Breast epithelium (tissue), 4 donors: ENCODE measurements around the gene STK17A. TPM values are rescaled to one million over a fixed set of nuclear protein-coding genes. Genes with fewer than 3 reads are reported as not detected.
"Not testable (repeated sequence)": the region's sequence is repeated elsewhere in the genome, so short reads cannot be mapped to it uniquely, and the experiment has no call there.

Source experiments
- DNase-seq, 2 donors: peaks; one replicate each; pipeline ENCODE4 v3.0.0-alpha.2; 2019; ENCODE audit warnings: low spot score in 2 of 2
- H3K27ac ChIP-seq, 2 donors: fragments of 200-600 bp; sonication (generic) in 1 of 2; one replicate each; pipeline ENCODE4 v1.5.1; 2016 to 2019; ENCODE audit warnings: mild to moderate bottlenecking in 1 of 2
- H3K27me3 ChIP-seq, 2 donors: fragments of 200-600 bp; sonication (generic) in 1 of 2; one replicate each; pipeline versions ENCODE4 v1.5.1 to v1.6.0; 2017 to 2019; ENCODE audit warnings: control low read depth in 1 of 2, mild to moderate bottlenecking in 1 of 2
- H3K36me3 ChIP-seq: fragments of 200-600 bp; one replicate; pipeline ENCODE4 v1.5.1; 2019
- H3K4me1 ChIP-seq, 2 donors: fragments of 200-600 bp; sonication (generic); one replicate each; pipeline ENCODE4 v1.5.1; 2016 to 2019; ENCODE audit warnings: control low read depth in 1 of 2
- H3K4me3 ChIP-seq, 3 donors: fragments of 200-600 bp; sonication (generic); 1 replicate in 2 of 3; 2 replicates in 1 of 3; pipeline ENCODE4 v1.5.1; 2016 to 2019; ENCODE audit warnings: mild to moderate bottlenecking in 3 of 3, moderate library complexity in 2 of 3
- H3K9me3 ChIP-seq, 2 donors: fragments of 200-600 bp; sonication (generic) in 1 of 2; one replicate each; pipeline ENCODE4 v1.5.1; 2016 to 2019; ENCODE audit warnings: control low read depth in 1 of 2
- POLR2A ChIP-seq: fragments of 450-650 bp; IDR thresholded peaks from one replicate; pipeline ENCODE4 v1.6.1; 2016; ENCODE audit warnings: antibody characterized with exemption, mild to moderate bottlenecking, moderate library complexity
- POLR2AphosphoS5 ChIP-seq, 3 donors: sonication (generic); formaldehyde crosslinking; IDR thresholded peaks; one replicate each; pipeline ENCODE4 v1.6.1; 2017; ENCODE audit warnings: antibody characterized with exemption in 3 of 3
- intact Hi-C: fragments of 100-400 bp; cut with DNase I; formaldehyde crosslinking; loops from one replicate; pipeline ENCODE4 v1.15.1; 2023; ENCODE audit warnings: low total_unique reads
- total RNA-seq, 3 donors: library from RNA; depleted of rRNA; stranded (reverse); fragments of >200 nt; gene quantifications; one replicate each; pipeline ENCODE4 v1.1.0, GENCODE V29; 2016
- TF ChIP-seq, protein P1 (sequence below), 3 donors: fragments of 450-650 bp; IDR thresholded peaks; one replicate each; pipeline ENCODE4 v1.5.1; 2016 to 2017; ENCODE audit warnings: antibody characterized with exemption in 3 of 3, mild to moderate bottlenecking in 3 of 3, moderate library complexity in 3 of 3

Gene STK17A
- total RNA-seq, 3 donors from 2014 or later = 13.3 to 24.3 (median 24.1) TPM

- Histone ChIP-seq H3K27ac (no peak overlapping the region), H3K4me3 (no peak overlapping the region), H3K9me3 (no peaks in the 10 kb centered on the region), H3K4me1 (no peaks in the 10 kb centered on the region), H3K27me3 (no peaks in the 10 kb centered on the region), H3K36me3 (no peaks in the 10 kb centered on the region)
- intact Hi-C loops = no loop called here
- DNase-seq = no peak
- TF ChIP-seq POLR2A = no peak
- TF ChIP-seq, protein P1, sequence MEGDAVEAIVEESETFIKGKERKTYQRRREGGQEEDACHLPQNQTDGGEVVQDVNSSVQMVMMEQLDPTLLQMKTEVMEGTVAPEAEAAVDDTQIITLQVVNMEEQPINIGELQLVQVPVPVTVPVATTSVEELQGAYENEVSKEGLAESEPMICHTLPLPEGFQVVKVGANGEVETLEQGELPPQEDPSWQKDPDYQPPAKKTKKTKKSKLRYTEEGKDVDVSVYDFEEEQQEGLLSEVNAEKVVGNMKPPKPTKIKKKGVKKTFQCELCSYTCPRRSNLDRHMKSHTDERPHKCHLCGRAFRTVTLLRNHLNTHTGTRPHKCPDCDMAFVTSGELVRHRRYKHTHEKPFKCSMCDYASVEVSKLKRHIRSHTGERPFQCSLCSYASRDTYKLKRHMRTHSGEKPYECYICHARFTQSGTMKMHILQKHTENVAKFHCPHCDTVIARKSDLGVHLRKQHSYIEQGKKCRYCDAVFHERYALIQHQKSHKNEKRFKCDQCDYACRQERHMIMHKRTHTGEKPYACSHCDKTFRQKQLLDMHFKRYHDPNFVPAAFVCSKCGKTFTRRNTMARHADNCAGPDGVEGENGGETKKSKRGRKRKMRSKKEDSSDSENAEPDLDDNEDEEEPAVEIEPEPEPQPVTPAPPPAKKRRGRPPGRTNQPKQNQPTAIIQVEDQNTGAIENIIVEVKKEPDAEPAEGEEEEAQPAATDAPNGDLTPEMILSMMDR (IDR thresholded peaks at IDR 0.05) = no peak
- TF ChIP-seq POLR2AphosphoS5 (IDR thresholded peaks at IDR 0.05) = no peak
These were observed 43.8 kb downstream of the STK17A start for GRCh38 chr7:43626695-43627094.

DNA sequence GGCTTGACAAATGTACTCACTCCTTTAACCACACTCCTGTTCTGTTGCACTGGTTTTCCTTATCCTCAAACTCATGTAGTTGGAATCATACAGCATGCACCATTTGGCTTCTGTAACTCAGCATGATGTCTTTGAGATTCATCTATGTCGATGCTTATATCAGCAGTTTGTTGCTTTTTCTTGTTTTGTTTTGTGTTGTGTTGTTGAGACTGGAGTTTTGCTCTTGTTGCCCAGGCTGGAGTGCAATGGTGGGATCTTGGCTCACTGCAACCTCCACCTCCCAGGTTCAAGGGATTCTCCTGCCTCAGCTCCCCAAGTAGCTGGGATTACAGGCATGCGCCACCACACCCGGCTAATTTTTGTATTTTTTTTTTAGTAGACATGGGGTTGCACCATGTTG lies 44.9 kb downstream of the STK17A start:
- H3K4me1 ChIP-seq, intact Hi-C loops, H3K36me3 ChIP-seq, H3K4me3 ChIP-seq, H3K27me3 ChIP-seq, DNase-seq, H3K27ac ChIP-seq, H3K9me3 ChIP-seq: not testable (repeated sequence)

DNA sequence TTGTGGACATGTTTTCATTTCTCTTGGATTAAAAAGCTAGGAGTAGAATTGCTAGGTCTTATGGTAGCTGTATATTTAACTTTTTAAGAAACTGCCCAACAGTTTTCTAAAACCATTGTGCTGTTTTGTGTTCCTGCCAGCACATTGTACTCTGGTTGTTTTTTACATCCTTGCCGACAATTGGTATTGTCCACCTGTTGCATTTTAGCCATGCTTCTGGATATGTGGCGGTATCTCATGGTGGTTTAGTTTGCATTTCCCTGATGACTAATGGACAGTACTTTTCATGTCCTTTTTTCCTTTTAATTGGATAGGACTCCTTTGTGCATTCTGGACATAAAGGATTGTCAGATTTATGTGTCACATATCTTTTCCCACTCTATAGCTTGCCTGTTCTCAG lies 45.5 kb downstream of the STK17A start:
- no peaks in the 10 kb centered on the region for H3K36me3 ChIP-seq
- TF ChIP-seq, protein P1 (IDR thresholded peaks at IDR 0.05) = no peak
- TF ChIP-seq POLR2AphosphoS5 (IDR thresholded peaks at IDR 0.05) (no peak), POLR2A (no peak)

GRCh38 chr7:43629857-43630256 lies 46.9 kb downstream of the STK17A start:
- Histone ChIP-seq H3K27ac (no peak overlapping the region), H3K9me3 (no peaks in the 10 kb centered on the region), H3K27me3 (no peaks in the 10 kb centered on the region), H3K4me3 (no peak overlapping the region), H3K36me3 (no peaks in the 10 kb centered on the region), H3K4me1 (no peaks in the 10 kb centered on the region)
- no peak for TF ChIP-seq POLR2AphosphoS5 (IDR thresholded peaks at IDR 0.05)
- TF ChIP-seq POLR2A = no peak
- TF ChIP-seq, protein P1 (IDR thresholded peaks at IDR 0.05) = no peak
- intact Hi-C loops = no loop called here
- DNase-seq = no peak

More for the DNA sequence above, 45.5 kb downstream of the STK17A start:
- no peak overlapping the region for H3K27ac ChIP-seq
- no peaks in the 10 kb centered on the region for H3K9me3 ChIP-seq
- intact Hi-C loops = no loop called here
- no peak overlapping the region for H3K4me3 ChIP-seq
- DNase-seq = no peak
- H3K27me3 ChIP-seq = no peaks in the 10 kb centered on the region
- H3K4me1 ChIP-seq = no peaks in the 10 kb centered on the region

- Histone ChIP-seq H3K27ac (no peak overlapping the region), H3K36me3 (no peaks in the 10 kb centered on the region), H3K27me3 (no peaks in the 10 kb centered on the region), H3K4me3 (no peak overlapping the region), H3K9me3 (no peaks in the 10 kb centered on the region), H3K4me1 (no peaks in the 10 kb centered on the region)
- intact Hi-C loops = no loop called here
- DNase-seq = no peak
- TF ChIP-seq POLR2A (no peak), POLR2AphosphoS5 (IDR thresholded peaks at IDR 0.05) (no peak)
- TF ChIP-seq, protein P1 (IDR thresholded peaks at IDR 0.05) = no peak
These were observed 47.6 kb downstream of the STK17A start for GRCh38 chr7:43630482-43630881.

DNA sequence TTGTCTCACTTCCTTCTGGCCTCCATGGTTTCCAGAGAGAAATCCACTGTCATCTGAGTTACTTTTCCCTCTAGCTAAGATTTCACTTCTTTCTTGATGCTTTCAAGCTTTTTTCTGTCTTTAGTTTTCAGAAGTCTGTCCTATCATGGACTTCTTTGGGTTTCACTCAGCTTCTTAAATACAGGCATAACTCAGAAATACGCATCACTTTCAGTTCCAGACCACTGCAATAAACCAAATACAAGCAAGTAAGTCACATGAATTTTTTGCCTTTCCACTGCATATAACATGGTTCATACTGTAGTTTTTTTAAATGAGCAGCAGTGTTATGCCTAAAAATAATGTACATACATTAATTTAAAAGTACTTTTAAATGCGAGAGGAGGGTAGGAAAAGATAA lies 48.7 kb downstream of the STK17A start:
- H3K36me3 ChIP-seq = no peaks in the 10 kb centered on the region
- DNase-seq = no peak
- no peaks in the 10 kb centered on the region for H3K4me1 ChIP-seq
- TF ChIP-seq POLR2A = no peak
- TF ChIP-seq, protein P1 (IDR thresholded peaks at IDR 0.05) = no peak
- TF ChIP-seq POLR2AphosphoS5 (IDR thresholded peaks at IDR 0.05) = no peak
- intact Hi-C loops = no loop called here
- no peak overlapping the region for H3K4me3 ChIP-seq
- no peaks in the 10 kb centered on the region for H3K9me3 ChIP-seq
- no peaks in the 10 kb centered on the region for H3K27me3 ChIP-seq
- H3K27ac ChIP-seq = no peak overlapping the region
